Fibroblast of lung (primary cell): Measurements from ENCODE around the gene TXNRD2. TPM values are rescaled to one million over a fixed set of nuclear protein-coding genes. Genes with fewer than 3 reads are reported as not detected.
"Not testable (repeated sequence)": the region's sequence is repeated elsewhere in the genome, so short reads cannot be mapped to it uniquely, and the experiment has no call there.

Source experiments
- DNase-seq, 2 donors: peaks; one replicate each; pipeline versions ENCODE4 v3.0.0 to v3.0.0-alpha.2; 2010; ENCODE audit warnings: low read depth in 2 of 2
- H2AFZ ChIP-seq: 2 replicates; pipeline ENCODE4 v1.5.1; 2012; ENCODE audit warnings: low read length, control low read depth, inconsistent platforms
- H3K27ac ChIP-seq: 2 replicates; pipeline ENCODE4 v1.5.1; 2011; ENCODE audit warnings: low read length, control low read depth; ENCODE audit not compliant: insufficient read depth
- H3K27me3 ChIP-seq: 2 replicates; pipeline ENCODE4 v1.5.1; 2011; ENCODE audit warnings: mild to moderate bottlenecking, low read length; ENCODE audit not compliant: control insufficient read depth, insufficient read depth
- H3K36me3 ChIP-seq: 2 replicates; pipeline ENCODE4 v1.5.1; 2011; ENCODE audit warnings: low read length; ENCODE audit not compliant: control insufficient read depth, insufficient read depth
- H3K4me1 ChIP-seq: 2 replicates; pipeline ENCODE4 v1.5.1; 2011; ENCODE audit warnings: low read length; ENCODE audit not compliant: control insufficient read depth, insufficient read depth; ENCODE audit errors: extremely low read depth
- H3K4me2 ChIP-seq: 2 replicates; pipeline ENCODE4 v1.5.1; 2011; ENCODE audit warnings: low read length, control low read depth; ENCODE audit not compliant: insufficient read depth; ENCODE audit errors: extremely low read depth
- H3K4me3 ChIP-seq, 4 experiments: fragments of 200-600 bp in 1 of 4; sonication (generic) in 1 of 4; replicated peaks in 1 of 4; 2 replicates each; pipeline ENCODE4 v1.5.1; 2011 to 2016; ENCODE audit warnings: low read length in 4 of 4, low read depth in 3 of 4, mild to moderate bottlenecking in 3 of 4, control low read depth in 2 of 4, inconsistent platforms in 1 of 4, mixed read lengths in 1 of 4; ENCODE audit not compliant: insufficient read depth in 1 of 4; ENCODE audit errors: control extremely low read depth in 1 of 4
- H3K79me2 ChIP-seq: 2 replicates; pipeline ENCODE4 v1.5.1; 2012; ENCODE audit warnings: mild to moderate bottlenecking, low read length, inconsistent platforms; ENCODE audit not compliant: control insufficient read depth, insufficient read depth
- H3K9ac ChIP-seq: 2 replicates; pipeline ENCODE4 v1.5.1; 2011; ENCODE audit warnings: mild to moderate bottlenecking, low read length, control low read depth; ENCODE audit not compliant: insufficient read depth
- H3K9me3 ChIP-seq: 2 replicates; pipeline ENCODE4 v1.5.1; 2012; ENCODE audit warnings: low read depth, low read length; ENCODE audit not compliant: control insufficient read depth, insufficient read depth
- H4K20me1 ChIP-seq: 2 replicates; pipeline ENCODE4 v1.5.1; 2011; ENCODE audit warnings: low read length; ENCODE audit not compliant: control insufficient read depth, insufficient read depth; ENCODE audit errors: extremely low read depth
- CTCF ChIP-seq, 2 donors: IDR thresholded peaks in 1 of 2; conservative IDR thresholded peaks in 1 of 2; 1 replicate in 1 of 2; 2 replicates in 1 of 2; pipeline ENCODE4 v1.5.1; 2011 to 2012; ENCODE audit warnings: low read length in 2 of 2, control low read depth in 1 of 2, inconsistent platforms in 1 of 2, low read depth in 1 of 2, mild to moderate bottlenecking in 1 of 2
- EZH2 ChIP-seq: IDR thresholded peaks from 2 replicates; pipeline ENCODE4 v1.5.1; 2012; ENCODE audit warnings: low read length, control low read depth, mild to moderate bottlenecking; ENCODE audit errors: missing control alignments
- polyA plus RNA-seq, 2 donors: library from polyadenylated mRNA; depleted of rRNA in 1 of 2; stranded (reverse) in 1 of 2; unstranded in 1 of 2; fragments of >200 nt; gene quantifications; 2 replicates each; pipeline ENCODE4 v1.2.1, GENCODE V29; 2011 to 2012; ENCODE audit warnings: missing spikeins in 1 of 2
- total RNA-seq: library from RNA; depleted of rRNA; stranded (reverse); fragments of >200 nt; gene quantifications from 2 replicates; pipeline ENCODE4 v1.2.1, GENCODE V29; 2014

Gene TXNRD2
- total and polyA plus RNA-seq, 2 donors (not counting 1 experiment from before 2014, with no cell fraction given): 13.2 to 30.7 TPM

- Histone ChIP-seq H3K9ac (no peak overlapping the region), H2AFZ (no peak overlapping the region), H3K36me3 (no peaks in the 10 kb centered on the region), H3K27ac (no peak overlapping the region), H3K27me3 (no peaks in the 10 kb centered on the region), H3K9me3 (no peaks in the 10 kb centered on the region), H3K79me2 (peaks cover 21% of the 10 kb centered on the region), H4K20me1 (no peaks in the 10 kb centered on the region), H3K4me1 (peaks cover 6% of the 10 kb centered on the region), H3K4me2 (no peak overlapping the region), H3K4me3 (no peak overlapping the region)
- DNase-seq: peak in 1 of 2 donors; percentile 41
- TF ChIP-seq EZH2: no peak
- no peak for TF ChIP-seq CTCF (conservative IDR thresholded peaks at IDR 0.05 in 1 of 2, IDR thresholded peaks at IDR 0.05 in 1 of 2; ENCODE audit: low read depth in 1 of 2, low read length in 2 of 2)
Measured at GRCh38 chr22:19937616-19938473, 3.8 kb downstream of the TXNRD2 start.

- Histone ChIP-seq H3K27ac (no peak overlapping the region), H4K20me1 (no peaks in the 10 kb centered on the region), H3K9ac (no peak overlapping the region), H3K4me3 (no peak overlapping the region), H3K4me1 (no peaks in the 10 kb centered on the region), H3K36me3 (no peaks in the 10 kb centered on the region), H3K9me3 (no peaks in the 10 kb centered on the region), H3K79me2 (peaks cover 14% of the 10 kb centered on the region), H3K27me3 (no peaks in the 10 kb centered on the region), H2AFZ (no peak overlapping the region), H3K4me2 (no peak overlapping the region)
- TF ChIP-seq CTCF (conservative IDR thresholded peaks at IDR 0.05 in 1 of 2, IDR thresholded peaks at IDR 0.05 in 1 of 2; ENCODE audit: low read depth in 1 of 2, low read length in 2 of 2): no peak
- no peak for TF ChIP-seq EZH2
- DNase-seq: no peak
Measured at GRCh38 chr22:19936513-19936912, 5.1 kb downstream of the TXNRD2 start.

GRCh38 chr22:19935123-19935718, 6.4 kb downstream of the TXNRD2 start:
- H4K20me1 ChIP-seq: not testable (repeated sequence)

More at GRCh38 chr22:19935123-19935718, 6.4 kb downstream of the TXNRD2 start:
- H2AFZ ChIP-seq, H3K79me2 ChIP-seq, H3K27me3 ChIP-seq, DNase-seq, H3K36me3 ChIP-seq, H3K27ac ChIP-seq, H3K9me3 ChIP-seq, H3K4me2 ChIP-seq, H3K4me1 ChIP-seq, H3K9ac ChIP-seq, H3K4me3 ChIP-seq: not testable (repeated sequence)
